GM12878 (cell line): ENCODE results near the gene GATAD2B. TPM values are rescaled to one million over a fixed set of nuclear protein-coding genes. Genes with fewer than 3 reads are reported as not detected.

Experiments
- ATAC-seq: fragments of 200-7000 bp; cut with Tn5 transposase; 3 replicates; pipeline ENCODE4 v1.9.1; 2020; ENCODE audit warnings: mild to moderate bottlenecking, moderate library complexity
- BruUV-seq: library from RNA; stranded (reverse); fragments of 400-500 nt; replicated peaks from 2 replicates; lab custom pipeline; 2021; lab: Mats Ljungman, UMichigan
- CTCF ChIA-PET: fragments of 300-600 bp; sonication (Branson Sonifier 250); formaldehyde crosslinking; extraction: SDS; loops from one replicate; lab custom pipeline; 2021; ENCODE audit warnings: inconsistent platforms; lab: Yijun Ruan, JAX
- POLR2A ChIA-PET: fragments of 350-600 bp; formaldehyde crosslinking; extraction: SDS; loops from one replicate; lab custom pipeline; 2021; ENCODE audit warnings: inconsistent platforms; lab: Charles Lee
- RAD21 ChIA-PET: fragments of 300-600 bp; sonication (Branson Sonifier 250); formaldehyde crosslinking; loops from one replicate; lab custom pipeline; 2023; ENCODE audit warnings: antibody characterized with exemption; ENCODE audit not compliant: unreplicated experiment; lab: Charles Lee
- SMC1A ChIA-PET: fragments of 300-600 bp; sonication (Branson Sonifier 250); formaldehyde crosslinking; loops from one replicate; lab custom pipeline; 2023; ENCODE audit not compliant: unreplicated experiment, uncharacterized antibody; lab: Charles Lee
- DNase-seq: peaks from one replicate; pipeline ENCODE4 v3.0.0-alpha.2; 2011; ENCODE audit warnings: low read depth, low spot score
- FAIRE-seq: peaks from 3 replicates; lab custom pipeline; 2011; peaks lifted over from hg19 to GRCh38; lab: Jason Lieb, UNC
- H2AFZ ChIP-seq: 2 replicates; pipeline ENCODE4 v1.6.0; 2011; ENCODE audit warnings: low read depth, low read length, control low read depth; ENCODE audit not compliant: control insufficient read depth
- H3K27ac ChIP-seq: 2 replicates; pipeline ENCODE4 v1.5.1; 2011; ENCODE audit warnings: control low read depth; ENCODE audit not compliant: control insufficient read depth, insufficient read depth
- H3K27me3 ChIP-seq, 2 experiments: replicated peaks in 1 of 2; 2 replicates each; pipeline versions ENCODE4 v1.6.0 to v1.6.1; 2011; ENCODE audit warnings: low read length in 1 of 2; ENCODE audit not compliant: control insufficient read depth in 2 of 2, insufficient read depth in 2 of 2
- H3K36me3 ChIP-seq, 2 experiments: 2 replicates each; pipeline ENCODE4 v1.5.1; 2011; ENCODE audit warnings: low read length in 1 of 2; ENCODE audit not compliant: control insufficient read depth in 2 of 2, insufficient read depth in 2 of 2
- H3K4me1 ChIP-seq: 2 replicates; pipeline ENCODE4 v1.6.1; 2011; ENCODE audit warnings: mild to moderate bottlenecking, low read length, moderate library complexity, mixed read lengths; ENCODE audit not compliant: control insufficient read depth, insufficient read depth
- H3K4me2 ChIP-seq: 2 replicates; pipeline ENCODE4 v1.6.0; 2011; ENCODE audit warnings: control low read depth; ENCODE audit not compliant: control insufficient read depth, insufficient read depth
- H3K4me3 ChIP-seq: fragments of 200-600 bp; sonication (generic); 2 replicates; pipeline ENCODE4 v1.5.1; 2016
- H3K79me2 ChIP-seq: 2 replicates; pipeline ENCODE4 v1.6.0; 2011; ENCODE audit warnings: low read length; ENCODE audit not compliant: control insufficient read depth, insufficient read depth
- H3K9ac ChIP-seq: 2 replicates; pipeline ENCODE4 v1.8.0; 2011; ENCODE audit warnings: low read length, control low read depth, mixed read lengths; ENCODE audit not compliant: control insufficient read depth, insufficient read depth
- H3K9me3 ChIP-seq: replicated peaks from 3 replicates; pipeline ENCODE4 v1.5.1; 2011; ENCODE audit warnings: mild to moderate bottlenecking, low read length; ENCODE audit not compliant: control insufficient read depth, insufficient read depth
- H4K20me1 ChIP-seq: 2 replicates; pipeline ENCODE4 v1.6.0; 2011; ENCODE audit not compliant: control insufficient read depth, insufficient read depth
- BACH1 ChIP-seq: fragments of 450-650 bp; IDR thresholded peaks from 2 replicates; pipeline ENCODE4 v1.6.1; 2017; ENCODE audit warnings: mild to moderate bottlenecking, borderline replicate concordance
- BMI1 ChIP-seq: fragments of 450-650 bp; IDR thresholded peaks from 2 replicates; pipeline ENCODE4 v1.6.1; 2016; ENCODE audit warnings: mild to moderate bottlenecking, moderate library complexity, borderline replicate concordance
- NBN ChIP-seq: fragments of 450-650 bp; IDR thresholded peaks from 2 replicates; pipeline ENCODE4 v1.6.1; 2016
- NFIC ChIP-seq: IDR thresholded peaks from 2 replicates; pipeline ENCODE4 v1.6.1; 2012; ENCODE audit warnings: low read depth, mild to moderate bottlenecking, inconsistent platforms, low read length, moderate library complexity
- POLR2A ChIP-seq: IDR thresholded peaks from 2 replicates; pipeline ENCODE4 v1.6.1; 2011; ENCODE audit warnings: low read depth, mild to moderate bottlenecking, low read length
- POU2F2 ChIP-seq: IDR thresholded peaks from 3 replicates; pipeline ENCODE4 v1.6.1; 2011; ENCODE audit warnings: low read depth, mild to moderate bottlenecking, low read length, borderline replicate concordance
- RAD51 ChIP-seq: fragments of 450-650 bp; IDR thresholded peaks from 2 replicates; pipeline ENCODE4 v1.6.1; 2016; ENCODE audit warnings: moderate library complexity, mild to moderate bottlenecking, inconsistent platforms
- REST ChIP-seq: IDR thresholded peaks from 2 replicates; pipeline ENCODE4 v1.6.1; 2012; ENCODE audit warnings: mild to moderate bottlenecking, low read depth, low read length
- TAF1 ChIP-seq: IDR thresholded peaks from 2 replicates; pipeline ENCODE4 v1.6.1; 2011; ENCODE audit warnings: mild to moderate bottlenecking, low read depth, low read length, borderline replicate concordance
- WGBS: methylation state at CpG from one replicate; pipeline ENCODE4 v1.1.6; 2016; ENCODE audit warnings: low lambda C conversion rate; ENCODE audit not compliant: insufficient replicate concordance, insufficient coverage; ENCODE audit errors: missing lambda C conversion rate; 5-methylcytosine and 5-hydroxymethylcytosine counted together
- in situ Hi-C: fragments of 300-500 bp; cut with MboI; formaldehyde crosslinking; loops from 9 replicates; pipeline ENCODE4 v1.14.3; 2018; ENCODE audit warnings: mixed read lengths
- intact Hi-C: fragments of 100-400 bp; cut with micrococcal nuclease; formaldehyde crosslinking; loops from one replicate; pipeline ENCODE4 v1.14.2; 2022; ENCODE audit not compliant: unreplicated experiment
- polyA plus RNA-seq, 11 experiments: library from polyadenylated mRNA; depleted of rRNA in 4 of 11; unstranded in 6 of 11; stranded (reverse) in 5 of 11; fragments of >200 nt; fragmentation: Nextera tagmentation in 4 of 11; fragmentation: Illumina TruSeq in 1 of 11; extraction: Ambion mirVana in 4 of 11; extraction: Trizol in 1 of 11; gene quantifications; 1 replicate in 1 of 11; 2 replicates in 10 of 11; pipeline versions ENCODE4 v1.2.1 to v1.2.3, GENCODE V29; 2011 to 2016; ENCODE audit warnings: inconsistent platforms in 2 of 11, missing spikeins in 2 of 11, low read depth in 1 of 11
- total RNA-seq, 4 experiments: library from RNA; depleted of rRNA in 3 of 4; stranded (reverse); fragments of >200 nt in 3 of 4; fragmentation: Illumina TruSeq in 1 of 4; extraction: Trizol in 1 of 4; gene quantifications; 2 replicates each; pipeline versions ENCODE4 v1.2.1 to v1.2.3, GENCODE V29; 2013 to 2021

GATAD2B gene
- total and polyA plus RNA-seq, 10 of the 15 experiments (the other 5 are each of a cell fraction or from before 2014, with no cell fraction given) = 2.4 to 63.1 (median 8.7) TPM

- Histone ChIP-seq H3K36me3 (peaks cover 5 to 11% of the 10 kb centered on the region in 2 experiments; a peak in 3 of 4 replicates), H3K9ac (no peak overlapping the region), H3K27ac (no peak overlapping the region), H2AFZ (no peak overlapping the region), H3K4me1 (peaks cover 18% of the 10 kb centered on the region), H3K9me3 (no peaks in the 10 kb centered on the region), H3K4me3 (no peak overlapping the region), H4K20me1 (no peaks in the 10 kb centered on the region), H3K27me3 (no peaks in the 10 kb centered on the region), H3K4me2 (no peak overlapping the region), H3K79me2 (no peaks in the 10 kb centered on the region)
- DNase-seq (no peak), FAIRE-seq (no peak), ATAC-seq (0 out of 3 replicates have a peak, but pooled peaks have one; percentile 12)
- CTCF ChIA-PET = interaction anchor here (0.7 to 1.4 kb wide), 2 partner anchors 9 to 21 kb away, joined by 3 to 4 read pairs; no protein-coding TSS in a partner anchor
- RAD21 ChIA-PET = interaction anchor here (2.8 kb wide), 1 partner anchor 15 kb away, joined by 18 read pairs; the partner anchor contains the start of gene DENND4B
- WGBS = 87% methylated on average over 14 of the region's 14 CpGs
- TF ChIP-seq BACH1 (no peak), BMI1 (no peak), POLR2A (0 out of 2 replicates have a peak, but pooled peaks have one; percentile 50)
- intact Hi-C loops = no loop called here
- in situ Hi-C loops = no loop called here
- BruUV-seq = no TSS peak
- POLR2A ChIA-PET = interaction anchor here (0.5 to 1.9 kb wide), 3 partner anchors 9 to 33 kb away, joined by 3 to 8 read pairs (median 3); partner anchors contain the start of gene SLC39A1
- SMC1A ChIA-PET = interaction anchor here (0.7 to 1.5 kb wide), 3 partner anchors 11 to 15 kb away, joined by 3 to 4 read pairs (median 3); no protein-coding TSS in a partner anchor
These were observed 7.5 kb upstream of the GATAD2B start for GRCh38 chr1:153929981-153930948.

GRCh38 chr1:153929426-153929825 is 6.7 kb upstream of the GATAD2B start:
- H3K4me2 ChIP-seq = no peak overlapping the region
- no peak overlapping the region for H3K4me3 ChIP-seq
- ChIA-PET CTCF (interaction anchor here (0.7 to 1.4 kb wide), 2 partner anchors 9 to 21 kb away, joined by 3 to 4 read pairs; no protein-coding TSS in a partner anchor), SMC1A (interaction anchor here (0.7 to 1.1 kb wide), 2 partner anchors 14 to 15 kb away, joined by 3 read pairs; no protein-coding TSS in a partner anchor), RAD21 (interaction anchor here (2.8 kb wide), 1 partner anchor 16 kb away, joined by 18 read pairs; the partner anchor contains the start of gene DENND4B), POLR2A (interaction anchor here (0.5 to 1.9 kb wide), 6 partner anchors 8 to 89 kb away, joined by 3 to 8 read pairs (median 4); partner anchors contain the start of gene SLC39A1)
- no peak overlapping the region for H3K9ac ChIP-seq
- WGBS = 96% methylated on average over 5 of the region's 5 CpGs
- in situ Hi-C loops = no loop called here
- no TSS peak for BruUV-seq
- H3K27ac ChIP-seq = peak overlapping the region; percentile 74; the same call in 1 of the 2 replicates
- no peaks in the 10 kb centered on the region for H3K9me3 ChIP-seq
- no peak for FAIRE-seq
- H3K36me3 ChIP-seq = peaks cover 4 to 9% of the 10 kb centered on the region in 2 experiments; a peak in 3 of 4 replicates
- no peaks in the 10 kb centered on the region; the same call in 1 of the 2 replicates for H3K79me2 ChIP-seq
- H3K27me3 ChIP-seq = no peaks in the 10 kb centered on the region
- peaks cover 18% of the 10 kb centered on the region for H3K4me1 ChIP-seq
- H4K20me1 ChIP-seq = no peaks in the 10 kb centered on the region
- TF ChIP-seq RAD51 (no peak), REST (no peak), TAF1 (no peak), NFIC (no peak), POU2F2 (no peak), NBN (no peak)
- TF ChIP-seq, all 136 proteins: peak for 0
- intact Hi-C loops = no loop called here
- ATAC-seq = no peak
- no peak for DNase-seq
- H2AFZ ChIP-seq = no peak overlapping the region
